ENCODE data around the gene SLC9A4.

Gene SLC9A4

DNA sequence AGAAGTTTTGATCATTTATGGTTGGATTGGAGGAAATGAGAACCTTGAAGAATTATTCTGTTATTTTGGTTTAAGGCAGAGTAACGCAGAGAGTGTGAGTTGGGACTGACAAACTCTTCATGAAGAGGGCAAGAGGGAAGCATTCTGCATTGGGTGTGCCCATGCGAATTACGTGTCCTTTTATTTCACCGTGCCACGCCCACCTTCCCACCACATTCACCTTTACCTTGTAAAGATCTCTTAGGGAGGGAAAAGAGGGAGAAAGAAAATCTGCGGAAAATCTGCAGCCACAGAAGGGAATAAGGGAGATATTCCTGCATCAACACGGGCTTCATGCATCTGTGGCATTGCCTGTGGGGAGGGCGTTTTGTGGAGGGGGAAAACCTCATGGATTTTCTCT is 31.8 kb downstream of the SLC9A4 start:
- Histone ChIP-seq H3K4me3 (replicated peaks; ENCODE audit: insufficient read depth, low read length) (no peak overlapping the region), H3K27ac (replicated peaks) (no peak overlapping the region), H3K27me3 (ENCODE audit: insufficient read depth, poor library complexity, severe bottlenecking) (no peaks in the 10 kb centered on the region)
- no peak for DNase-seq (ENCODE audit: low read depth in 1 of 2, low spot score in 1 of 2)
- no peak for TF ChIP-seq GABPA (IDR thresholded peaks at IDR 0.05; ENCODE audit: low read depth)
- TF ChIP-seq POLR2AphosphoS5 (IDR thresholded peaks at IDR 0.05; ENCODE audit: low read depth): no peak
- TF ChIP-seq, protein P1, sequence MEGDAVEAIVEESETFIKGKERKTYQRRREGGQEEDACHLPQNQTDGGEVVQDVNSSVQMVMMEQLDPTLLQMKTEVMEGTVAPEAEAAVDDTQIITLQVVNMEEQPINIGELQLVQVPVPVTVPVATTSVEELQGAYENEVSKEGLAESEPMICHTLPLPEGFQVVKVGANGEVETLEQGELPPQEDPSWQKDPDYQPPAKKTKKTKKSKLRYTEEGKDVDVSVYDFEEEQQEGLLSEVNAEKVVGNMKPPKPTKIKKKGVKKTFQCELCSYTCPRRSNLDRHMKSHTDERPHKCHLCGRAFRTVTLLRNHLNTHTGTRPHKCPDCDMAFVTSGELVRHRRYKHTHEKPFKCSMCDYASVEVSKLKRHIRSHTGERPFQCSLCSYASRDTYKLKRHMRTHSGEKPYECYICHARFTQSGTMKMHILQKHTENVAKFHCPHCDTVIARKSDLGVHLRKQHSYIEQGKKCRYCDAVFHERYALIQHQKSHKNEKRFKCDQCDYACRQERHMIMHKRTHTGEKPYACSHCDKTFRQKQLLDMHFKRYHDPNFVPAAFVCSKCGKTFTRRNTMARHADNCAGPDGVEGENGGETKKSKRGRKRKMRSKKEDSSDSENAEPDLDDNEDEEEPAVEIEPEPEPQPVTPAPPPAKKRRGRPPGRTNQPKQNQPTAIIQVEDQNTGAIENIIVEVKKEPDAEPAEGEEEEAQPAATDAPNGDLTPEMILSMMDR (IDR thresholded peaks at IDR 0.05; ENCODE audit: insufficient read depth, low read length): no peak
- TF ChIP-seq, protein P2, sequence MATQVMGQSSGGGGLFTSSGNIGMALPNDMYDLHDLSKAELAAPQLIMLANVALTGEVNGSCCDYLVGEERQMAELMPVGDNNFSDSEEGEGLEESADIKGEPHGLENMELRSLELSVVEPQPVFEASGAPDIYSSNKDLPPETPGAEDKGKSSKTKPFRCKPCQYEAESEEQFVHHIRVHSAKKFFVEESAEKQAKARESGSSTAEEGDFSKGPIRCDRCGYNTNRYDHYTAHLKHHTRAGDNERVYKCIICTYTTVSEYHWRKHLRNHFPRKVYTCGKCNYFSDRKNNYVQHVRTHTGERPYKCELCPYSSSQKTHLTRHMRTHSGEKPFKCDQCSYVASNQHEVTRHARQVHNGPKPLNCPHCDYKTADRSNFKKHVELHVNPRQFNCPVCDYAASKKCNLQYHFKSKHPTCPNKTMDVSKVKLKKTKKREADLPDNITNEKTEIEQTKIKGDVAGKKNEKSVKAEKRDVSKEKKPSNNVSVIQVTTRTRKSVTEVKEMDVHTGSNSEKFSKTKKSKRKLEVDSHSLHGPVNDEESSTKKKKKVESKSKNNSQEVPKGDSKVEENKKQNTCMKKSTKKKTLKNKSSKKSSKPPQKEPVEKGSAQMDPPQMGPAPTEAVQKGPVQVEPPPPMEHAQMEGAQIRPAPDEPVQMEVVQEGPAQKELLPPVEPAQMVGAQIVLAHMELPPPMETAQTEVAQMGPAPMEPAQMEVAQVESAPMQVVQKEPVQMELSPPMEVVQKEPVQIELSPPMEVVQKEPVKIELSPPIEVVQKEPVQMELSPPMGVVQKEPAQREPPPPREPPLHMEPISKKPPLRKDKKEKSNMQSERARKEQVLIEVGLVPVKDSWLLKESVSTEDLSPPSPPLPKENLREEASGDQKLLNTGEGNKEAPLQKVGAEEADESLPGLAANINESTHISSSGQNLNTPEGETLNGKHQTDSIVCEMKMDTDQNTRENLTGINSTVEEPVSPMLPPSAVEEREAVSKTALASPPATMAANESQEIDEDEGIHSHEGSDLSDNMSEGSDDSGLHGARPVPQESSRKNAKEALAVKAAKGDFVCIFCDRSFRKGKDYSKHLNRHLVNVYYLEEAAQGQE (IDR thresholded peaks at IDR 0.05; ENCODE audit: insufficient replicate concordance, low read depth): no peak
- TF ChIP-seq SPI1 (IDR thresholded peaks at IDR 0.05; ENCODE audit: borderline replicate concordance, low read depth): no peak

DNA sequence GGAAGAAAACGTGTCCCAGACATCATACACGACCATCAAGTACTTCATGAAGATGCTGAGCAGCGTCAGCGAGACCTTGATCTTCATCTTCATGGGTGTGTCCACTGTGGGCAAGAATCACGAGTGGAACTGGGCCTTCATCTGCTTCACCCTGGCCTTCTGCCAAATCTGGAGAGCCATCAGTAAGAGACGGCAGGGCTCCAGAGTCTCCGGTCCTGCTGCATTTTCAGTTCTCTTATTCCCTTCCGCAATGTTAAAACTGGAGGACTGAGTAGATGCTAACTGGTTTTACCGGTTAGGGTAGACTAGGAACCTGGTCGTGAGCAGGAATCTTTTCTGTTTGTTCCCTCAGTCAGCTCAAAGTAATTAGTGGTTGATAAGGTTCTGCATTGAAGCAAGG is 32.3 kb downstream of the SLC9A4 start:
- TF ChIP-seq, protein P2 (IDR thresholded peaks at IDR 0.05; ENCODE audit: insufficient replicate concordance, low read depth): no peak
- TF ChIP-seq, protein P1 (IDR thresholded peaks at IDR 0.05; ENCODE audit: insufficient read depth, low read length): no peak
- no peak for DNase-seq (ENCODE audit: low read depth in 1 of 2, low spot score in 1 of 2)
- Histone ChIP-seq H3K27me3 (ENCODE audit: insufficient read depth, poor library complexity, severe bottlenecking) (no peaks in the 10 kb centered on the region), H3K4me3 (replicated peaks; ENCODE audit: insufficient read depth, low read length) (no peak overlapping the region), H3K27ac (replicated peaks) (no peak overlapping the region)

DNA sequence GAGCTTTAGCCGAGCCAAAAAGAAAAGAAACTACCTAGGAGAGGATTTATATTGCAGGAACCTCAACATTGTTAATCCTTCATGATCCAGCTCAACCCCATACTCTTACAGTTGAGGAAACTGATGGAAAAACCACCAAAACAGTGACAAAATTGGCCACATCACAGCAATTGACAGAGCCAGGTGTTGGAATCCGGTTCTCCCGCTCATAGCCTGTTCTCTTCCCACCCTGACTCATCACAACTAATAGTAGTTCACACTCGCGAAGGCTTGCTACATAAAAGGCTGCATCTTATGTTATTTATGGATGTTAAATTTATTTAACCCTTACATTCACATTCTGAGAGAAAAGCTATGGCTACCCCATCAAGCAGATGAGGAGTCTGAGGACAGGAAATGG is 33.7 kb downstream of the SLC9A4 start:
- no peak for TF ChIP-seq SPI1 (IDR thresholded peaks at IDR 0.05; ENCODE audit: borderline replicate concordance, low read depth)
- TF ChIP-seq, protein P1 (IDR thresholded peaks at IDR 0.05; ENCODE audit: insufficient read depth, low read length): no peak
- TF ChIP-seq GABPA (IDR thresholded peaks at IDR 0.05; ENCODE audit: low read depth): no peak
- no peak for TF ChIP-seq POLR2AphosphoS5 (IDR thresholded peaks at IDR 0.05; ENCODE audit: low read depth)
- TF ChIP-seq, protein P2 (IDR thresholded peaks at IDR 0.05; ENCODE audit: insufficient replicate concordance, low read depth): no peak
- no peak for DNase-seq (ENCODE audit: low read depth in 1 of 2, low spot score in 1 of 2)
- Histone ChIP-seq H3K27ac (replicated peaks) (no peak overlapping the region), H3K27me3 (ENCODE audit: insufficient read depth, poor library complexity, severe bottlenecking) (no peaks in the 10 kb centered on the region), H3K4me3 (replicated peaks; ENCODE audit: insufficient read depth, low read length) (no peak overlapping the region)

Data from HL-60 (cell line).